GM18511 (cell line): ENCODE measurements around the gene APOH.
A peak's percentile ranks its signal among the peaks of the same experiment; 100 is the strongest.

Experiments
- ATAC-seq: cut with Tn5 transposase; IDR thresholded peaks from one replicate; pipeline ENCODE4 v1.9.1; 2021; ENCODE audit warnings: mild to moderate bottlenecking, moderate library complexity; ENCODE audit not compliant: unreplicated experiment

Gene APOH

GRCh38 chr17:66198242-66198641, 31.0 kb downstream of the APOH start:
- ATAC-seq = no peak

GRCh38 chr17:66192378-66192687, 36.9 kb downstream of the APOH start:
- ATAC-seq = no peak

GRCh38 chr17:66191593-66192377, 37.4 kb downstream of the APOH start, which contains the start of gene CEP112:
CEP112 (minus strand) TSS chr17:66192133.
- peak; percentile 73 for ATAC-seq

GRCh38 chr17:66190738-66191592, 38.2 kb downstream of the APOH start:
- ATAC-seq = no peak

GRCh38 chr17:66187718-66188117, 41.5 kb downstream of the APOH start:
- no peak for ATAC-seq

GRCh38 chr17:66185862-66186261, 43.4 kb downstream of the APOH start:
- no peak for ATAC-seq

- ATAC-seq = no peak
These were observed 44.8 kb downstream of the APOH start for GRCh38 chr17:66184392-66184791.

- ATAC-seq = no peak
These were observed 45.7 kb downstream of the APOH start for GRCh38 chr17:66183529-66183928.

GRCh38 chr17:66178642-66179041, 50.6 kb downstream of the APOH start:
- ATAC-seq = no peak

- ATAC-seq = no peak
These were observed 52.2 kb downstream of the APOH start for GRCh38 chr17:66177048-66177447.

GRCh38 chr17:66175892-66176291, 53.3 kb downstream of the APOH start:
- ATAC-seq = no peak

- ATAC-seq = no peak
These were observed 56.5 kb downstream of the APOH start for GRCh38 chr17:66172691-66173223.

GRCh38 chr17:66172144-66172543, 57.1 kb downstream of the APOH start:
- ATAC-seq = no peak

GRCh38 chr17:66171692-66172091, 57.5 kb downstream of the APOH start:
- ATAC-seq = no peak

- no peak for ATAC-seq
These were observed 58.0 kb downstream of the APOH start for GRCh38 chr17:66171172-66171571.

GRCh38 chr17:66169839-66170238, 59.4 kb downstream of the APOH start:
- ATAC-seq = no peak

- ATAC-seq = no peak
These were observed 61.9 kb downstream of the APOH start for GRCh38 chr17:66167189-66167815.

- no peak for ATAC-seq
These were observed 63.6 kb downstream of the APOH start for GRCh38 chr17:66165537-66166123.
